ENCODE measurements around the gene RCCD1. TPM values are rescaled to one million over a fixed set of nuclear protein-coding genes. Genes with fewer than 3 reads are reported as not detected.

The RCCD1 gene
- total and polyA plus RNA-seq, 9 of the 15 experiments (the other 6 are each of a cell fraction or from before 2014, with no cell fraction given), result 11.1 to 51.4 (median 24.7) TPM

- WGBS (ENCODE audit: insufficient coverage, low coverage, missing lambda C conversion rate), result 86% methylated on average over 20 of the region's 20 CpGs
- no peaks in the 10 kb centered on the region for H3K9me3 ChIP-seq (replicated peaks; ENCODE audit: control insufficient read depth, insufficient read depth, low read depth, low read length)
- peaks cover 3 to 21% of the 10 kb centered on the region in 2 experiments; a peak in 3 of 5 replicates for H3K4me1 ChIP-seq (replicated peaks in 1 of 2; ENCODE audit: control insufficient read depth in 2 of 2, insufficient read depth in 2 of 2, low read length in 2 of 2)
- H3K9ac ChIP-seq (ENCODE audit: insufficient read depth in 1 of 2, low read depth in 2 of 2, low read length in 2 of 2), result peak overlapping the region in 1 of 2 experiments; percentile 46; a peak in 1 of 4 replicates
- no peaks in the 10 kb centered on the region for H4K20me1 ChIP-seq (replicated peaks; ENCODE audit: control insufficient read depth, insufficient read depth, low read length)
- no peak overlapping the region for H3K4me3 ChIP-seq
- H3K27me3 ChIP-seq (ENCODE audit: control insufficient read depth in 2 of 2, insufficient read depth in 2 of 2, low read length in 2 of 2), result no peaks in the 10 kb centered on the region
- no TSS peak for BruUV-seq (replicated peaks)
- H3K36me3 ChIP-seq (ENCODE audit: control insufficient read depth, insufficient read depth, low read length), result peaks cover 76% of the 10 kb centered on the region
- no peak for FAIRE-seq
- ChIA-PET CTCF (ENCODE audit: low intra/inter-chr PET ratio) (no interaction called here), POLR2A (interaction anchor here (0.6 to 3.6 kb wide), 11 partner anchors 8 to 44 kb away, joined by 3 to 20 read pairs (median 5); partner anchors contain the start of genes PRC1 and UNC45A)
- DNase-seq (ENCODE audit: extremely low read depth in 1 of 4, low spot score in 3 of 4), result no peak
- H3K79me2 ChIP-seq (ENCODE audit: control insufficient read depth, insufficient read depth, low read length), result peaks cover 35% of the 10 kb centered on the region
- intact Hi-C loops (cut with micrococcal nuclease), result no loop called here
- no peak overlapping the region for H2AFZ ChIP-seq (ENCODE audit: low read depth, low read length)
- in situ Hi-C loops (cut with MboI), result no loop called here
- H3K9me1 ChIP-seq (ENCODE audit: control insufficient read depth, insufficient read depth, low read length), result no peaks in the 10 kb centered on the region
- H3K27ac ChIP-seq (ENCODE audit: extremely low read depth, low read depth, low read length), result no peak overlapping the region
- ATAC-seq, result no peak
- H3K4me2 ChIP-seq (ENCODE audit: insufficient read depth, low read length), result no peak overlapping the region
- TF ChIP-seq ZBTB7A (IDR thresholded peaks at IDR 0.05; ENCODE audit: borderline replicate concordance, control insufficient read depth, low read depth, low read length), result no peak
- TF ChIP-seq ZNF740 (CRISPR knock-in tag; IDR thresholded peaks at IDR 0.05), result no peak
- TF ChIP-seq ZNF740 (tag; IDR thresholded peaks at IDR 0.05), result no peak
- no peak for TF ChIP-seq ZNF592 (IDR thresholded peaks at IDR 0.05)
- TF ChIP-seq NELFE (IDR thresholded peaks at IDR 0.05; ENCODE audit: insufficient read depth, insufficient read length), result no peak
- no peak for TF ChIP-seq ADNP (tag; IDR thresholded peaks at IDR 0.05)
- no peak for TF ChIP-seq EGR1 (conservative IDR thresholded peaks at IDR 0.05)
- no peak for TF ChIP-seq TBP (optimal IDR thresholded peaks at IDR 0.05; ENCODE audit: low read depth, low read length)
- TF ChIP-seq YBX1 (IDR thresholded peaks at IDR 0.05), result no peak
- TF ChIP-seq ZNF184 (CRISPR knock-in tag; IDR thresholded peaks at IDR 0.05), result no peak
- TF ChIP-seq MIER1 (IDR thresholded peaks at IDR 0.05; ENCODE audit: low read depth), result no peak
- no peak for TF ChIP-seq MLX (CRISPR knock-in tag; conservative IDR thresholded peaks at IDR 0.05)
- TF ChIP-seq RAD21 (CRISPR knock-in tag; conservative IDR thresholded peaks at IDR 0.05 in 1 of 2, IDR thresholded peaks at IDR 0.05 in 1 of 2), result no peak
- TF ChIP-seq ZNF124 (CRISPR knock-in tag; IDR thresholded peaks at IDR 0.05), result no peak
- TF ChIP-seq ZNF354B (CRISPR knock-in tag; IDR thresholded peaks at IDR 0.05), result no peak
Observed at GRCh38 chr15:90960298-90961091, 5.8 kb downstream of the RCCD1 start.

Measured in K562 (cell line).